OCI-LY1 (cell line): ENCODE data around the gene LINS1.

Experiments
- CTCF ChIP-seq: fragments of 200-600 bp; sonication (generic), shearing (Covaris generic); IDR thresholded peaks from 2 replicates; pipeline ENCODE4 v1.5.1; 2017; ENCODE audit warnings: mild to moderate bottlenecking, antibody characterized with exemption, low read length, moderate library complexity, mixed read lengths
- EZH2 ChIP-seq: fragments of 200-600 bp; sonication (generic), shearing (Covaris generic); IDR thresholded peaks from 2 replicates; pipeline ENCODE4 v1.8.0; 2017; ENCODE audit warnings: borderline replicate concordance, mixed run types, mild to moderate bottlenecking, antibody characterized with exemption, low read length, moderate library complexity, mixed read lengths

- TF ChIP-seq CTCF (no peak), EZH2 (no peak)
Observed at GRCh38 chr15:100645671-100646070, 43.7 kb upstream of the LINS1 start.
